ENCODE results near the gene NHERF1. TPM values are rescaled to one million over a fixed set of nuclear protein-coding genes. Genes with fewer than 3 reads are reported as not detected.

Gene NHERF1
- total and polyA plus RNA-seq, 4 donors: 18.3 to 58.2 (median 28.1) TPM

- H3K9ac ChIP-seq (ENCODE audit: insufficient read depth in 1 of 2, low read length in 2 of 2): no peak overlapping the region
These were observed 4.0 kb downstream of the NHERF1 start for GRCh38 chr17:74752415-74752814.

GRCh38 chr17:74752822-74753401, 4.5 kb downstream of the NHERF1 start:
- Histone ChIP-seq H3K9me3 (ENCODE audit: control insufficient read depth in 4 of 4, insufficient read depth in 3 of 4, low read length in 3 of 4) (no peaks in the 10 kb centered on the region), H3K4me1 (ENCODE audit: control insufficient read depth in 5 of 5, insufficient read depth in 5 of 5, low read length in 5 of 5) (peaks cover 4 to 43% (median 18%) of the 10 kb centered on the region in 5 donors), H3K27me3 (ENCODE audit: control insufficient read depth in 3 of 3, insufficient read depth in 3 of 3, low read length in 2 of 3) (no peaks in the 10 kb centered on the region), H3K36me3 (ENCODE audit: control insufficient read depth in 4 of 4, insufficient read depth in 4 of 4, low read length in 4 of 4) (peaks cover 0 to 4% (median 1%) of the 10 kb centered on the region in 4 donors), H3K27ac (ENCODE audit: low read depth in 1 of 2, low read length in 1 of 2) (no peak overlapping the region), H3K9ac (ENCODE audit: insufficient read depth in 1 of 2, low read length in 2 of 2) (no peak overlapping the region), H3K4me3 (no peak overlapping the region)
- WGBS, 2 donors: 95 to 99% methylated on average over 7 of the region's 7 CpGs
- TF ChIP-seq CTCF (IDR thresholded peaks at IDR 0.05; ENCODE audit: control extremely low read depth, extremely low read depth): no peak
- no peak for DNase-seq
- no peak for ATAC-seq (ENCODE audit: insufficient read depth, low FRiP score)

More at GRCh38 chr17:74752415-74752814, 4.0 kb downstream of the NHERF1 start:
- H3K27me3 ChIP-seq (ENCODE audit: control insufficient read depth in 3 of 3, insufficient read depth in 3 of 3, low read length in 2 of 3): no peaks in the 10 kb centered on the region
- H3K36me3 ChIP-seq (ENCODE audit: control insufficient read depth in 4 of 4, insufficient read depth in 4 of 4, low read length in 4 of 4): peaks cover 0 to 4% (median 1%) of the 10 kb centered on the region in 4 donors
- DNase-seq: no peak
- H3K4me1 ChIP-seq (ENCODE audit: control insufficient read depth in 5 of 5, insufficient read depth in 5 of 5, low read length in 5 of 5): peaks cover 0 to 43% (median 16%) of the 10 kb centered on the region in 5 donors
- H3K9me3 ChIP-seq (ENCODE audit: control insufficient read depth in 4 of 4, insufficient read depth in 3 of 4, low read length in 3 of 4): no peaks in the 10 kb centered on the region
- TF ChIP-seq CTCF (IDR thresholded peaks at IDR 0.05; ENCODE audit: control extremely low read depth, extremely low read depth): no peak
- 69 to 87% methylated on average over 9 of the region's 9 CpGs for WGBS, 2 donors
- H3K27ac ChIP-seq (ENCODE audit: low read depth in 1 of 2, low read length in 1 of 2): no peak overlapping the region
- ATAC-seq (ENCODE audit: insufficient read depth, low FRiP score): no peak
- no peak overlapping the region for H3K4me3 ChIP-seq

GRCh38 chr17:74754832-74755231, 6.4 kb downstream of the NHERF1 start:
- DNase-seq (no peak), ATAC-seq (ENCODE audit: insufficient read depth, low FRiP score) (no peak)
- Histone ChIP-seq H3K27me3 (ENCODE audit: control insufficient read depth in 3 of 3, insufficient read depth in 3 of 3, low read length in 2 of 3) (no peaks in the 10 kb centered on the region), H3K4me1 (ENCODE audit: control insufficient read depth in 5 of 5, insufficient read depth in 5 of 5, low read length in 5 of 5) (peaks cover 6 to 59% (median 29%) of the 10 kb centered on the region in 5 donors), H3K9me3 (ENCODE audit: control insufficient read depth in 4 of 4, insufficient read depth in 3 of 4, low read length in 3 of 4) (no peaks in the 10 kb centered on the region), H3K27ac (ENCODE audit: low read depth in 1 of 2, low read length in 1 of 2) (no peak overlapping the region), H3K36me3 (ENCODE audit: control insufficient read depth in 4 of 4, insufficient read depth in 4 of 4, low read length in 4 of 4) (peaks cover 0 to 4% (median 1%) of the 10 kb centered on the region in 4 donors), H3K4me3 (no peak overlapping the region), H3K9ac (ENCODE audit: insufficient read depth in 1 of 2, low read length in 2 of 2) (no peak overlapping the region)
- no peak for TF ChIP-seq CTCF (IDR thresholded peaks at IDR 0.05; ENCODE audit: control extremely low read depth, extremely low read depth)
- WGBS, 2 donors: 94 to 97% methylated on average over 3 of the region's 3 CpGs

- H3K9me3 ChIP-seq (ENCODE audit: control insufficient read depth in 4 of 4, insufficient read depth in 3 of 4, low read length in 3 of 4): no peaks in the 10 kb centered on the region
- TF ChIP-seq CTCF (IDR thresholded peaks at IDR 0.05; ENCODE audit: control extremely low read depth, extremely low read depth): no peak
- 93% methylated on average over 8 of the region's 8 CpGs for WGBS, 2 donors
- no peak overlapping the region for H3K27ac ChIP-seq (ENCODE audit: low read depth in 1 of 2, low read length in 1 of 2)
- peaks cover 0 to 4% (median 1%) of the 10 kb centered on the region in 4 donors for H3K36me3 ChIP-seq (ENCODE audit: control insufficient read depth in 4 of 4, insufficient read depth in 4 of 4, low read length in 4 of 4)
- H3K4me1 ChIP-seq (ENCODE audit: control insufficient read depth in 5 of 5, insufficient read depth in 5 of 5, low read length in 5 of 5): peaks cover 8 to 59% (median 29%) of the 10 kb centered on the region in 5 donors
- ATAC-seq (ENCODE audit: insufficient read depth, low FRiP score) (no peak), DNase-seq (no peak)
- H3K27me3 ChIP-seq (ENCODE audit: control insufficient read depth in 3 of 3, insufficient read depth in 3 of 3, low read length in 2 of 3): no peaks in the 10 kb centered on the region
- no peak overlapping the region for H3K9ac ChIP-seq (ENCODE audit: insufficient read depth in 1 of 2, low read length in 2 of 2)
- no peak overlapping the region for H3K4me3 ChIP-seq
These were observed 7.1 kb downstream of the NHERF1 start for GRCh38 chr17:74755533-74755932.

Data from lung (tissue), 12 donors.